LNCaP clone FGC (cell line): Measurements from ENCODE around the gene SMAD3.

ENCODE experiments used
- DNase-seq: peaks from one replicate; pipeline ENCODE4 v3.0.0-alpha.2; 2011; ENCODE audit warnings: low read depth
- H3K4me3 ChIP-seq: 2 replicates; pipeline ENCODE4 v1.5.1; 2011; ENCODE audit warnings: mild to moderate bottlenecking, low read depth, low read length, control low read depth
- TF ChIP-seq, protein P1 (sequence below): IDR thresholded peaks from 2 replicates; pipeline ENCODE4 v1.5.1; 2012; ENCODE audit warnings: mild to moderate bottlenecking; ENCODE audit not compliant: control insufficient read depth, insufficient read depth; ENCODE audit errors: extremely low read depth

SMAD3 gene

DNA sequence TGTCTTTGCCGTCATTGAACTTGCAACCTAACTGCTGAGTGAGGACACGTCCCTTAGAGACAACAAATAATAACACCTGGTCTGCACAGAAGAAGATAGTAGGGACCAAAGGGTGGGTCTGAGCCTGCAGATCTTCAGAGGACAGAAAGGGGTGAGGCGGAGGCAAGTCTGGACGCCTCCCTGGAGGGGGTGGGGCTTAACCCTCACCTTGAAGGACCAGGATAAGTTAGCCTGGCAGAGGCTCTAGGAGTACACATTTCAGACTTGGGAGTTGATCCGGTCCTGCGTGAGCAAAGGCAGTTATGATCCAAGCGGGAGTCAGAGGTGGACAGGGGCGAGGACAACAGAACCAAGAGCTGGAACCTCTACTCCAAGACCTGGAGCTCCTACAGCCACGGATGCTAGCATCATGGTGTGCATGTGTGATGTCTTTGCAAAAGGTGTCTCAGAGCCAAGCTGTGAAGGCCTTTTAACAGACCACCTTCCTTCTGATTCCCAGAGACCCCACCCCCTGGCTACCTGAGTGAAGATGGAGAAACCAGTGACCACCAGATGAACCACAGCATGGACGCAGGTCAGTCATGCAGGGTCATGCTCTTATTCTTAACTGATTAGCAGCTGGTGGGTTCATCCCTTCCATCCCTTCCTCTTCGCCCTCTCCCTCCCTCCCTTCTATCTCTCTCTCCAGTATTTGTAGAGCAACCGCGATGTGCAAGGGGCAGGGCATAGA lies 101.0 kb downstream of the SMAD3 start:
- TF ChIP-seq, protein P1, sequence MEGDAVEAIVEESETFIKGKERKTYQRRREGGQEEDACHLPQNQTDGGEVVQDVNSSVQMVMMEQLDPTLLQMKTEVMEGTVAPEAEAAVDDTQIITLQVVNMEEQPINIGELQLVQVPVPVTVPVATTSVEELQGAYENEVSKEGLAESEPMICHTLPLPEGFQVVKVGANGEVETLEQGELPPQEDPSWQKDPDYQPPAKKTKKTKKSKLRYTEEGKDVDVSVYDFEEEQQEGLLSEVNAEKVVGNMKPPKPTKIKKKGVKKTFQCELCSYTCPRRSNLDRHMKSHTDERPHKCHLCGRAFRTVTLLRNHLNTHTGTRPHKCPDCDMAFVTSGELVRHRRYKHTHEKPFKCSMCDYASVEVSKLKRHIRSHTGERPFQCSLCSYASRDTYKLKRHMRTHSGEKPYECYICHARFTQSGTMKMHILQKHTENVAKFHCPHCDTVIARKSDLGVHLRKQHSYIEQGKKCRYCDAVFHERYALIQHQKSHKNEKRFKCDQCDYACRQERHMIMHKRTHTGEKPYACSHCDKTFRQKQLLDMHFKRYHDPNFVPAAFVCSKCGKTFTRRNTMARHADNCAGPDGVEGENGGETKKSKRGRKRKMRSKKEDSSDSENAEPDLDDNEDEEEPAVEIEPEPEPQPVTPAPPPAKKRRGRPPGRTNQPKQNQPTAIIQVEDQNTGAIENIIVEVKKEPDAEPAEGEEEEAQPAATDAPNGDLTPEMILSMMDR = no peak
- no peak overlapping the region for H3K4me3 ChIP-seq
- no peak for DNase-seq

GRCh38 chr15:67167091-67167490 lies 101.7 kb downstream of the SMAD3 start:
- DNase-seq = no peak
- no peak overlapping the region for H3K4me3 ChIP-seq
- TF ChIP-seq, protein P1 = no peak

- DNase-seq = no peak
- TF ChIP-seq, protein P1 = no peak
- H3K4me3 ChIP-seq = no peak overlapping the region
These were observed 103.3 kb downstream of the SMAD3 start for GRCh38 chr15:67168694-67169093.

DNA sequence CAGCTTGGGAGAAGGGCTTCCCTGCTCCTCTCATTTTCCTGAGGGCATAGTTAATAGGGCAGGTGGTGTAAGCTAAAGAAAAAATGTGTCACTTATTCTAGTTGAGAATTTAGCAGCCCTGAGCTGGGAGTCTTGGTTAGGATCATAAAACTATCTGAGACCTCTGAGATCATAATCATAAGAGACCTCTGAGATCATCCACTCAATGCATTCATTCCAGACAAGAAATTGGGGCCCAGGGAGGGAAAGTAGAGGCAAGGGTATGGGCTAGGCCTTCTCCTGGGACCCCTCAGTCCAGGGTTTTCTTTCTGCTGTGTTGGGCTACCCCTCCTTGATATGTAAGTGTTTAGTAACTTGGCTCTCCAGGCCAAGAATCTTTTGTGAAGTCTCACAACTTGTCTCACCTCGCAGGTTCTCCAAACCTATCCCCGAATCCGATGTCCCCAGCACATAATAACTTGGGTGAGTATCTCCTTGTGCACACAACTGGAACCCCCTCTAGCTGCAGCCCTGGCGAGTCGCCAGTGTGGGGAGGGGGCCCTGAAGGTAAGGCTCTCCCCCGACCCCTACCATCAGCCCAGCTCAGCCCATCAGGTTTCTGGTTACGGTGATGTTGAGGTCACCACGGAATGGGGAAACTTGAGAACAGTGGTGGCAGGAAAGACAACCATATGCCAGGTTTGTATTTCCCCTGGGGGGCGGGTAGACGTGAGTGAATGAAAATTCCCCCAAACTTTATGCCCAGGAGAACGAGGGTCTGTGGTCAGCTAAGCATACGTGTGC lies 104.9 kb downstream of the SMAD3 start:
- no peak for DNase-seq
- H3K4me3 ChIP-seq = no peak overlapping the region
- TF ChIP-seq, protein P1 = no peak

DNA sequence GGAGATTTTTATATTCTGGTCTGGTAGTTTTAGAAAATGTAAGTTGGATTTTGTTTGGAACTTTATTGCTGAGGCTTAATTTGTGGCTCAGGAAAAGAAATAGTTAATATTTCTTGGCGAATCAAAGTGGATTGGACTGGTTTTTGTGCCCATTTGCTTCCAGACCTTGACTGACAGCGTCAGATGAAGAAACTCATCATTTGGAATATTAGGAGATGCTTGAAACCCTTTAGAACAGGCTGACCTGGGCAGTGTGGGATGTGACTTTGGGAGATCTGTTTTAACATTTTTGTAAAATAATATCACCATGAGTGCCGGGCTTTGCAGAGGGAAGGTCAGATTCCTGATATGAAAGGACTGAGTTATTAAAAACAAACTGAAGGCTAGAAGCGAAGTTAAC lies 106.1 kb downstream of the SMAD3 start:
- no peak overlapping the region for H3K4me3 ChIP-seq
- TF ChIP-seq, protein P1 = no peak
- no peak for DNase-seq

- DNase-seq = no peak
- TF ChIP-seq, protein P1 = no peak
These were observed 106.8 kb downstream of the SMAD3 start for GRCh38 chr15:67172172-67172571.

More at GRCh38 chr15:67172172-67172571, 106.8 kb downstream of the SMAD3 start:
- H3K4me3 ChIP-seq = no peak overlapping the region
